Vagina (tissue), 2 donors: ENCODE measurements around the gene GPR4. TPM values are rescaled to one million over a fixed set of nuclear protein-coding genes. Genes with fewer than 3 reads are reported as not detected.

Experiments used
- DNase-seq, 2 donors: peaks; one replicate each; pipeline ENCODE4 v3.0.0-alpha.2; 2017; ENCODE audit errors: extremely low spot score in 2 of 2
- H3K27ac ChIP-seq: fragments of 200-600 bp; sonication (generic); one replicate; pipeline ENCODE4 v1.5.1; 2019
- H3K27me3 ChIP-seq: fragments of 200-600 bp; sonication (generic); one replicate; pipeline ENCODE4 v1.5.1; 2019
- H3K36me3 ChIP-seq, 2 donors: fragments of 200-600 bp; sonication (generic); one replicate each; pipeline ENCODE4 v1.5.1; 2017 to 2019
- H3K4me1 ChIP-seq: fragments of 200-600 bp; sonication (generic); one replicate; pipeline ENCODE4 v1.5.1; 2019
- H3K4me3 ChIP-seq, 2 donors: fragments of 200-600 bp; sonication (generic); 1 replicate in 1 of 2; 2 replicates in 1 of 2; pipeline ENCODE4 v1.5.1; 2016 to 2019
- H3K9me3 ChIP-seq: fragments of 200-600 bp; sonication (generic); one replicate; pipeline ENCODE4 v1.5.1; 2019
- CTCF ChIP-seq, 3 experiments: fragments of 450-650 bp in 2 of 3; fragments of 200-600 bp in 1 of 3; sonication (generic) in 1 of 3; IDR thresholded peaks; one replicate each; pipeline ENCODE4 v1.5.1; 2017 to 2019; ENCODE audit warnings: antibody characterized with exemption in 3 of 3, mild to moderate bottlenecking in 2 of 3, moderate library complexity in 2 of 3
- POLR2A ChIP-seq, 2 donors: fragments of 450-650 bp; IDR thresholded peaks; one replicate each; pipeline ENCODE4 v1.6.1; 2017; ENCODE audit warnings: antibody characterized with exemption in 2 of 2, mild to moderate bottlenecking in 2 of 2, moderate library complexity in 2 of 2
- POLR2AphosphoS5 ChIP-seq, 2 donors: sonication (generic); formaldehyde crosslinking; IDR thresholded peaks; one replicate each; pipeline ENCODE4 v1.9.0; 2017; ENCODE audit warnings: antibody characterized with exemption in 2 of 2, mild to moderate bottlenecking in 2 of 2, low read depth in 1 of 2; ENCODE audit not compliant: insufficient read depth in 1 of 2
- intact Hi-C: fragments of 100-400 bp; cut with DNase I; formaldehyde crosslinking; loops from one replicate; pipeline ENCODE4 v1.15.1; 2023
- total RNA-seq: library from RNA; depleted of rRNA; stranded (reverse); fragments of >200 nt; gene quantifications from one replicate; pipeline ENCODE4 v1.2.3, GENCODE V29; 2016

Gene GPR4
- total RNA-seq, 1 donor from 2014 or later: 3.4 TPM

- Histone ChIP-seq H3K4me3 (peak overlapping the region; percentile 27 to 38), H3K27ac (no peak overlapping the region), H3K9me3 (no peaks in the 10 kb centered on the region), H3K36me3 (no peaks in the 10 kb centered on the region), H3K27me3 (no peaks in the 10 kb centered on the region), H3K4me1 (peaks cover 45% of the 10 kb centered on the region)
- no peak for DNase-seq
- intact Hi-C loops: no loop called here
- TF ChIP-seq CTCF (IDR thresholded peaks at IDR 0.05): no peak
- TF ChIP-seq POLR2AphosphoS5 (IDR thresholded peaks at IDR 0.05; ENCODE audit: insufficient read depth in 1 of 2, low read depth in 1 of 2): no peak
- TF ChIP-seq POLR2A (IDR thresholded peaks at IDR 0.05): no peak
These were observed 43.1 kb upstream of the GPR4 start for GRCh38 chr19:45645068-45645630.

GRCh38 chr19:45643927-45644771 is 42.1 kb upstream of the GPR4 start:
- Histone ChIP-seq H3K27ac (no peak overlapping the region), H3K4me3 (no peak overlapping the region), H3K4me1 (peaks cover 51% of the 10 kb centered on the region), H3K36me3 (no peaks in the 10 kb centered on the region), H3K9me3 (no peaks in the 10 kb centered on the region), H3K27me3 (no peaks in the 10 kb centered on the region)
- intact Hi-C loops: loop anchor here (5.0 kb wide), 1 partner anchor 37 kb away; no protein-coding TSS in a partner anchor
- TF ChIP-seq POLR2AphosphoS5 (IDR thresholded peaks at IDR 0.05; ENCODE audit: insufficient read depth in 1 of 2, low read depth in 1 of 2): no peak
- no peak for TF ChIP-seq CTCF (IDR thresholded peaks at IDR 0.05)
- no peak for TF ChIP-seq POLR2A (IDR thresholded peaks at IDR 0.05)
- DNase-seq: no peak

GRCh38 chr19:45643024-45643926 is 41.3 kb upstream of the GPR4 start:
- no peaks in the 10 kb centered on the region for H3K36me3 ChIP-seq
- intact Hi-C loops: loop anchor here (5.0 kb wide), 1 partner anchor 36 kb away; no protein-coding TSS in a partner anchor
- TF ChIP-seq POLR2A (IDR thresholded peaks at IDR 0.05): no peak
- TF ChIP-seq CTCF (IDR thresholded peaks at IDR 0.05): peak; percentile 93 to 98 (median 96)
- TF ChIP-seq POLR2AphosphoS5 (IDR thresholded peaks at IDR 0.05; ENCODE audit: insufficient read depth in 1 of 2, low read depth in 1 of 2): peak in 1 of 2 donors; percentile 75
- H3K4me1 ChIP-seq: peaks cover 59% of the 10 kb centered on the region
- no peak overlapping the region for H3K27ac ChIP-seq
- no peaks in the 10 kb centered on the region for H3K27me3 ChIP-seq
- no peaks in the 10 kb centered on the region for H3K9me3 ChIP-seq
- H3K4me3 ChIP-seq: peak overlapping the region in 1 of 2 donors; percentile 34
- no peak for DNase-seq

GRCh38 chr19:45641274-45642105 is 39.5 kb upstream of the GPR4 start:
- H3K27me3 ChIP-seq: no peaks in the 10 kb centered on the region
- H3K4me1 ChIP-seq: peaks cover 68% of the 10 kb centered on the region
- DNase-seq: no peak
- H3K4me3 ChIP-seq: peak overlapping the region; percentile 34 to 56
- H3K27ac ChIP-seq: peak overlapping the region; percentile 77
- H3K36me3 ChIP-seq: no peaks in the 10 kb centered on the region
- H3K9me3 ChIP-seq: no peaks in the 10 kb centered on the region
- intact Hi-C loops: loop anchor here (1.0 to 5.0 kb wide), 2 partner anchors 34 to 117 kb away; no protein-coding TSS in a partner anchor
- TF ChIP-seq POLR2AphosphoS5 (IDR thresholded peaks at IDR 0.05; ENCODE audit: insufficient read depth in 1 of 2, low read depth in 1 of 2) (peak; percentile 17 to 24), POLR2A (IDR thresholded peaks at IDR 0.05) (no peak)
